Suprapubic skin (tissue), 4 donors: ENCODE data around the gene CNPY4. TPM values are rescaled to one million over a fixed set of nuclear protein-coding genes. Genes with fewer than 3 reads are reported as not detected.

Source experiments
- DNase-seq, 2 donors: peaks; one replicate each; pipeline ENCODE4 v3.0.0-alpha.2; 2019; ENCODE audit warnings: low spot score in 2 of 2
- H3K27ac ChIP-seq: fragments of 200-600 bp; sonication (generic); one replicate; pipeline ENCODE4 v1.5.1; 2019
- H3K27me3 ChIP-seq: fragments of 200-600 bp; sonication (generic); one replicate; pipeline ENCODE4 v1.5.1; 2019
- H3K36me3 ChIP-seq: fragments of 200-600 bp; sonication (generic); one replicate; pipeline ENCODE4 v1.5.1; 2019
- H3K4me1 ChIP-seq: fragments of 200-600 bp; sonication (generic); one replicate; pipeline ENCODE4 v1.5.1; 2019
- H3K4me3 ChIP-seq: fragments of 200-600 bp; sonication (generic); one replicate; pipeline ENCODE4 v1.5.1; 2019; ENCODE audit warnings: mild to moderate bottlenecking
- H3K9me3 ChIP-seq: fragments of 200-600 bp; sonication (generic); one replicate; pipeline ENCODE4 v1.5.1; 2019
- CTCF ChIP-seq, 2 donors: fragments of 200-600 bp in 1 of 2; fragments of 450-650 bp in 1 of 2; sonication (generic) in 1 of 2; IDR thresholded peaks; one replicate each; pipeline ENCODE4 v1.5.1; 2016 to 2019; ENCODE audit warnings: antibody characterized with exemption in 2 of 2, mild to moderate bottlenecking in 1 of 2, moderate library complexity in 1 of 2
- EP300 ChIP-seq: sonication (generic); formaldehyde crosslinking; IDR thresholded peaks from one replicate; pipeline ENCODE4 v1.6.1; 2017; ENCODE audit warnings: antibody characterized with exemption
- POLR2A ChIP-seq, 2 donors: fragments of 450-650 bp; IDR thresholded peaks; one replicate each; pipeline ENCODE4 v1.6.1; 2017; ENCODE audit warnings: antibody characterized with exemption in 2 of 2, mild to moderate bottlenecking in 2 of 2, moderate library complexity in 2 of 2
- POLR2AphosphoS5 ChIP-seq, 3 donors: sonication (generic); formaldehyde crosslinking; IDR thresholded peaks; one replicate each; pipeline ENCODE4 v1.6.1; 2017; ENCODE audit warnings: antibody characterized with exemption in 3 of 3
- WGBS: methylation state at CpG from one replicate; pipeline ENCODE4 v1.1.5; 2018; 5-methylcytosine and 5-hydroxymethylcytosine counted together
- total RNA-seq, 4 donors: library from RNA; depleted of rRNA; stranded (reverse); fragments of >200 nt; gene quantifications; one replicate each; pipeline ENCODE4 v1.1.0, GENCODE V29; 2016

CNPY4 gene
- total RNA-seq, 4 donors from 2014 or later, result 4.5 to 7.1 (median 5.4) TPM

GRCh38 chr7:100075418-100075817 lies 44.0 kb upstream of the CNPY4 start:
- Histone ChIP-seq H3K9me3 (peaks cover 25% of the 10 kb centered on the region), H3K4me1 (peaks cover 16% of the 10 kb centered on the region), H3K27me3 (no peaks in the 10 kb centered on the region), H3K36me3 (peaks cover 79% of the 10 kb centered on the region), H3K4me3 (no peak overlapping the region), H3K27ac (no peak overlapping the region)
- 92% methylated on average over 6 of the region's 6 CpGs for WGBS
- TF ChIP-seq POLR2AphosphoS5 (IDR thresholded peaks at IDR 0.05) (no peak), EP300 (no peak), CTCF (IDR thresholded peaks at IDR 0.05) (no peak), POLR2A (IDR thresholded peaks at IDR 0.05) (no peak)
- DNase-seq, result no peak

GRCh38 chr7:100077205-100077604 lies 42.2 kb upstream of the CNPY4 start:
- no peak overlapping the region for H3K27ac ChIP-seq
- WGBS, result 97% methylated on average over 4 of the region's 4 CpGs
- no peak for DNase-seq
- no peak overlapping the region for H3K4me3 ChIP-seq
- no peak for TF ChIP-seq EP300
- H3K36me3 ChIP-seq, result peaks cover 61% of the 10 kb centered on the region
- H3K4me1 ChIP-seq, result peaks cover 25% of the 10 kb centered on the region
- peaks cover 8% of the 10 kb centered on the region for H3K9me3 ChIP-seq
- no peaks in the 10 kb centered on the region for H3K27me3 ChIP-seq

GRCh38 chr7:100079024-100079560 lies 40.3 kb upstream of the CNPY4 start:
- DNase-seq, result no peak
- no peaks in the 10 kb centered on the region for H3K9me3 ChIP-seq
- no peak overlapping the region for H3K4me3 ChIP-seq
- H3K27ac ChIP-seq, result no peak overlapping the region
- peaks cover 30% of the 10 kb centered on the region for H3K4me1 ChIP-seq
- TF ChIP-seq POLR2AphosphoS5 (IDR thresholded peaks at IDR 0.05) (no peak), CTCF (IDR thresholded peaks at IDR 0.05) (no peak), POLR2A (IDR thresholded peaks at IDR 0.05) (no peak), EP300 (no peak)
- H3K27me3 ChIP-seq, result no peaks in the 10 kb centered on the region
- H3K36me3 ChIP-seq, result peaks cover 42% of the 10 kb centered on the region
- 84% methylated on average over 5 of the region's 7 CpGs for WGBS

GRCh38 chr7:100080907-100081534 lies 38.4 kb upstream of the CNPY4 start:
- peaks cover 30% of the 10 kb centered on the region for H3K4me1 ChIP-seq
- H3K27me3 ChIP-seq, result no peaks in the 10 kb centered on the region
- TF ChIP-seq POLR2A (IDR thresholded peaks at IDR 0.05) (no peak), POLR2AphosphoS5 (IDR thresholded peaks at IDR 0.05) (no peak), EP300 (no peak), CTCF (IDR thresholded peaks at IDR 0.05) (no peak)
- peak overlapping the region; percentile 90 for H3K27ac ChIP-seq
- DNase-seq, result no peak
- peak overlapping the region; percentile 98 for H3K4me3 ChIP-seq
- peaks cover 23% of the 10 kb centered on the region for H3K36me3 ChIP-seq
- H3K9me3 ChIP-seq, result no peaks in the 10 kb centered on the region
- WGBS, result under 1% methylated on average over 29 of the region's 34 CpGs

GRCh38 chr7:100081535-100082102 lies 37.8 kb upstream of the CNPY4 start, which contains the start of gene ZNF3:
Gene ZNF3, minus strand, starts transcription at chr7:100081723. Its CDS starts 4,366 bp downstream, at chr7:100077357.
- Histone ChIP-seq H3K36me3 (peaks cover 17% of the 10 kb centered on the region), H3K4me3 (peak within 1 kb of the TSS; percentile 98), H3K27ac (peak within 1 kb of the TSS; percentile 90), H3K9me3 (no peaks in the 10 kb centered on the region), H3K27me3 (no peaks in the 10 kb centered on the region), H3K4me1 (peaks cover 30% of the 10 kb centered on the region)
- WGBS, result 2% methylated on average over 30 of the region's 55 CpGs
- TF ChIP-seq EP300, result no peak
- peak; percentile 43 to 72 for TF ChIP-seq POLR2A (IDR thresholded peaks at IDR 0.05)
- TF ChIP-seq POLR2AphosphoS5 (IDR thresholded peaks at IDR 0.05), result peak; percentile 59 to 97 (median 88)
- peak; percentile 93 to 96 for TF ChIP-seq CTCF (IDR thresholded peaks at IDR 0.05)
- DNase-seq, result peak; percentile 99
